Uterus (tissue), 4 donors: ENCODE data around the gene NYAP1. TPM values are rescaled to one million over a fixed set of nuclear protein-coding genes. Genes with fewer than 3 reads are reported as not detected.
"Not testable (repeated sequence)": the region's sequence is repeated elsewhere in the genome, so short reads cannot be mapped to it uniquely, and the experiment has no call there.

ENCODE experiments used
- DNase-seq, 2 donors: peaks; one replicate each; pipeline ENCODE4 v3.0.0-alpha.2; 2019 to 2020
- H3K27ac ChIP-seq, 2 donors: fragments of 200-600 bp; sonication (generic); 1 replicate in 1 of 2; 2 replicates in 1 of 2; pipeline ENCODE4 v1.5.1; 2016 to 2018
- H3K27me3 ChIP-seq, 2 donors: fragments of 200-600 bp; sonication (generic); one replicate each; pipeline ENCODE4 v1.5.1; 2018 to 2019; ENCODE audit warnings: control low read depth in 1 of 2
- H3K36me3 ChIP-seq, 2 donors: fragments of 200-600 bp; sonication (generic); one replicate each; pipeline ENCODE4 v1.5.1; 2019; ENCODE audit warnings: control low read depth in 1 of 2
- H3K4me1 ChIP-seq, 2 donors: fragments of 200-600 bp; sonication (generic); one replicate each; pipeline ENCODE4 v1.5.1; 2018 to 2019; ENCODE audit warnings: control low read depth in 1 of 2
- H3K4me3 ChIP-seq, 2 donors: fragments of 200-600 bp; sonication (generic); 1 replicate in 1 of 2; 2 replicates in 1 of 2; pipeline ENCODE4 v1.5.1; 2018 to 2019; ENCODE audit warnings: mild to moderate bottlenecking in 1 of 2
- H3K9me3 ChIP-seq, 2 donors: fragments of 200-600 bp; sonication (generic); one replicate each; pipeline ENCODE4 v1.5.1; 2019; ENCODE audit warnings: control low read depth in 1 of 2
- POLR2A ChIP-seq, 2 donors: fragments of 450-650 bp; IDR thresholded peaks; one replicate each; pipeline ENCODE4 v1.6.1; 2016; ENCODE audit warnings: antibody characterized with exemption in 2 of 2, mild to moderate bottlenecking in 1 of 2, moderate library complexity in 1 of 2
- intact Hi-C: fragments of 100-400 bp; cut with DNase I; formaldehyde crosslinking; loops from one replicate; pipeline ENCODE4 v1.15.1; 2023; ENCODE audit warnings: low total_unique reads
- total RNA-seq, 4 donors: library from RNA; depleted of rRNA in 3 of 4; stranded (reverse); fragments of >200 nt in 3 of 4; gene quantifications; one replicate each; pipeline versions ENCODE4 v1.1.0 to v1.2.4, GENCODE V29; 2014 to 2023
- TF ChIP-seq, protein P1 (sequence below), 4 experiments: fragments of 200-600 bp in 2 of 4; fragments of 450-650 bp in 2 of 4; sonication (generic) in 2 of 4; IDR thresholded peaks; one replicate each; pipeline ENCODE4 v1.5.1; 2016 to 2019; ENCODE audit warnings: antibody characterized with exemption in 4 of 4, mild to moderate bottlenecking in 2 of 4, moderate library complexity in 1 of 4
- donor health status: DM: yes; HTN: yes; CAD: no.

Gene NYAP1
- total RNA-seq, 4 donors from 2014 or later, result 0.29 to 6.5 (median 2.4) TPM

DNA sequence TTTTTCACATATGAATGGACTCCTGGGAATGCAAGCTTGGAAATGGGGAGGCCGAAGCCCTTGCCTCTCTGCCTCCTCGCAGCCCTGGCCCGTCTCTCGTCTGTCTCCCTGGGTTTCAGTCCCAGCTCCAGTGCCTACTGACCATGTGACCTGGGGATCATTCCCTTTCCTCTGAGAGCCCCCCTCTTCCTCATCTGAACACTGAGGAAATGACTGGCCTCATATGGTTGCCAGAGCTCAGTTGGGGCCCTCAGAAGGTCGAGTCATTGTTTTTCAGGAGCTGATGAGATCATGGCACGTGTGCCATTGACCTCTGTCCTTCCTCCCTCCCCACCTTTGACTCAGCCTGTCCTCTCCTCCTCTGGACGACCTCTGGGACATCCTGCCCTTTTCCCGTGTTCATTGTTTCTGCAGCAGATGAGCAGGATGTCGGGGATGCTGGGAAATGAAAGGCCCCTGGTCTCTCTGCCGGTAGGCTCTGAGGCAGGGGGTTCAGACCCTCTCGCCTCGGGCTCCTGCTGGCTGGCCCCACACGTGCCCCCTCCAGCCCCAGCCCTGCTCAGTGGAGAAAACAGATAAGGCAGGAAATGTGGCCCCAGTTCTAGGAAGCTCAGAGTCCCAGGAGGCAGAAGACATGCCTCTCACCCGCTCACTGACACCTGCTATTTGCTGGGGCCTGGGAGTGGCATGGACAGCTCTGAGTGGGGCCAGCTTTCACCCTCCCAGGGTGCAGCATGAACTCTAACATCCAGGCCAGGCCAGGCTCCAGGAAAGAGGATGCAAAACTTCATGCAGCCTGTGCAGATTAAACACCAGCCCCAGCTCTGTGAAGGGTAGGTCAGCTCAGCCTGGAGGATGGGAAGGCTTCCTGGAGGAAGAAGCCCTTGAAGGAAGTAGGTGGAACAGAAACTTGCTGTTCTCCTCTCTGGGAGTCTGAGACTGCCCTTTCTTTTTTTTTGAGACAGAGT lies 39.1 kb upstream of the NYAP1 start:
- peak overlapping the region; percentile 63 to 75 for H3K27ac ChIP-seq
- no peak for TF ChIP-seq POLR2A (IDR thresholded peaks at IDR 0.05)
- TF ChIP-seq, protein P1, sequence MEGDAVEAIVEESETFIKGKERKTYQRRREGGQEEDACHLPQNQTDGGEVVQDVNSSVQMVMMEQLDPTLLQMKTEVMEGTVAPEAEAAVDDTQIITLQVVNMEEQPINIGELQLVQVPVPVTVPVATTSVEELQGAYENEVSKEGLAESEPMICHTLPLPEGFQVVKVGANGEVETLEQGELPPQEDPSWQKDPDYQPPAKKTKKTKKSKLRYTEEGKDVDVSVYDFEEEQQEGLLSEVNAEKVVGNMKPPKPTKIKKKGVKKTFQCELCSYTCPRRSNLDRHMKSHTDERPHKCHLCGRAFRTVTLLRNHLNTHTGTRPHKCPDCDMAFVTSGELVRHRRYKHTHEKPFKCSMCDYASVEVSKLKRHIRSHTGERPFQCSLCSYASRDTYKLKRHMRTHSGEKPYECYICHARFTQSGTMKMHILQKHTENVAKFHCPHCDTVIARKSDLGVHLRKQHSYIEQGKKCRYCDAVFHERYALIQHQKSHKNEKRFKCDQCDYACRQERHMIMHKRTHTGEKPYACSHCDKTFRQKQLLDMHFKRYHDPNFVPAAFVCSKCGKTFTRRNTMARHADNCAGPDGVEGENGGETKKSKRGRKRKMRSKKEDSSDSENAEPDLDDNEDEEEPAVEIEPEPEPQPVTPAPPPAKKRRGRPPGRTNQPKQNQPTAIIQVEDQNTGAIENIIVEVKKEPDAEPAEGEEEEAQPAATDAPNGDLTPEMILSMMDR (IDR thresholded peaks at IDR 0.05), result no peak
- DNase-seq, result peak in 1 of 2 donors; percentile 59
- no peaks in the 10 kb centered on the region for H3K4me1 ChIP-seq
- H3K36me3 ChIP-seq, result no peaks in the 10 kb centered on the region
- no peaks in the 10 kb centered on the region for H3K9me3 ChIP-seq
- no peaks in the 10 kb centered on the region for H3K27me3 ChIP-seq
- no peak overlapping the region for H3K4me3 ChIP-seq
- intact Hi-C loops, result no loop called here

DNA sequence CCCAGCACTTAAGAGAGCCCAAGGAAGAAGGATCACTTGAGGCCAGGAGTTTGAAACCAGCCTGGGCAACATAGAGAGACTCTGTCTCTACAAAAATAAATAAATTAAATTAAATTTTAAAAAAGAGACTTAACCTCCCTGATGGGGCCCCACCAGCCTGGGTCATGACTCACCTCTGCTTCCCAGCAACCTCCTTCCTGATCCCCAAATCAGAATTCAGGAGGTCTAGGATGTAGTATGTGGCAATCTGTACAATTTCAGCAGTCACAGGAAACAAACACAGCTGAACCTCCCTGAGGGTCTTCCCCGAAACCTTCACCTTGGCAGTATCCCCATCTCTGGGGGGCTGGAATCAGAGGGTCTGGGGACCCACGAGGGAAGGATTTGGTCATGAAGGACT lies 37.7 kb upstream of the NYAP1 start:
- Histone ChIP-seq H3K9me3 (no peaks in the 10 kb centered on the region), H3K27ac (peak overlapping the region in 1 of 2 donors; percentile 75), H3K27me3 (no peaks in the 10 kb centered on the region), H3K36me3 (no peaks in the 10 kb centered on the region), H3K4me1 (no peaks in the 10 kb centered on the region), H3K4me3 (no peak overlapping the region)
- intact Hi-C loops, result no loop called here
- no peak for DNase-seq
- TF ChIP-seq, protein P1 (IDR thresholded peaks at IDR 0.05), result no peak
- TF ChIP-seq POLR2A (IDR thresholded peaks at IDR 0.05), result no peak

DNA sequence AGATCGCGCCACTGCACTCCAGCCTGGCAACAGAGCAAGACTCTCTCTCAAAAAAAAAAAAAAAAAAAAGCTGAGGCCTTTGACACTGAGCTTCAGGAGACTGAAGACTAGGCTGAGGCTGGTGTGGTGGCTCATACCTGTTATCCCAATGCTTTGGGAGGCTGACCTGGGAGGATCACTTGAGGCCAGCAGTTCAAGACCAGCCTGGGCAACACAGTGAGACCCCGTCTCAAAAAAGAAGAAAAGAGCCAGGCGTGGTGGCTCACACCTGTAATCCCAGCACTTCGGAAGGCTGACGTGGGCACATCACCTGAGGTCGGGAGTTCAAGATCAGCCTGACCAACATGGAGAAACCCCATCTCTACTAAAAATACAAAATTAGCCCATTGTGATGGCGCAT lies 36.4 kb upstream of the NYAP1 start:
- DNase-seq, H3K4me3 ChIP-seq, H3K27me3 ChIP-seq, H3K4me1 ChIP-seq, H3K27ac ChIP-seq, H3K36me3 ChIP-seq, intact Hi-C loops, H3K9me3 ChIP-seq: not testable (repeated sequence)

DNA sequence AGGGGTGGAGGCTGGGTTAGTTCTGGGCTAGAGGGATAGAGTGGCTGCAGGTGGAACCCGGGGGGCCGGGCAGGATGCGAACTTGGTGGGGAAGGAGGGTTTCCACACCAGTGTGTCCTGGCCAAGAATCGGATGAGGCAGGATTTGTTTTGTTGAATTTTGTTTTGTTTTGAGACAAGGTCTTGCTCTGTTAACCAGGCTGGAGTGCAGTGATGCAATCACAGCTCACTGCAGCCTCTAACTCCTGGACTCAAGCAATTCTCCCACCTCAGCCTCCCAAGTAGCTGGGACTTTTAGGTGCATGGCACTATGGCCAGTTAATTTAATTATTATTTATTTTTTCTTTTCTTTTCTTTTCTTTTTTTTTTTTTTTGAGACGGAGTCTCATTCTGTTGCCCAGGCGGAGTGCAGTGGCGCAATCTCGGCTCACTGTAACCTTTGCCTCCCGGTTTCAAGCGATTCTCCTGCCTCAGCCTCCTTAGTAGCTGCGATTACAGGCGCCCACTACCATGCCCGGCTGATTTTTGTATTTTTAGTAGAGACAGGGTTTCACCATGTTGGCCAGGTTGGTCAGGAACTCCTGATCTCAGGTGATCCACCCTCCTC lies 34.4 kb upstream of the NYAP1 start:
- no peaks in the 10 kb centered on the region for H3K4me1 ChIP-seq
- peak overlapping the region in 1 of 2 donors; percentile 86 for H3K27ac ChIP-seq

DNA sequence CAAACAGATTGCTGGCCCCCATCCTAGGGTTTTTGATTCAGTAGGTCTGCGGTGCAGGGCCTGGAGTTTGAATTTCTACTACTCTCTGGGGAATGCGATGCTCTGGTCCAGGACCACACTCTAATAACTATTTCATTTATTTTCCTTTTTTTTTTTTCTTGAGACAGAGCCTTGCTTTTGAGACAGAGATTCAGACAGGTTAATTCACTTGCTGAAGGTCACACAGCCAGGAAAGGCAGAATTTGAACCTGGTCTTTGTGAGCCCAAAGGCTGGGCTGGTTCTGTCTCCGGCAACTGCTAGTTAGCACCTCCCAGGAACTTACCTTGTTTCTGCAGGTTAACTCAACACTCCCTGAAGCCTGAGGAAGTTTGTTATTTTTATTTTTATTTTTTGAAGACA lies 31.2 kb upstream of the NYAP1 start:
- H3K4me1 ChIP-seq, result no peaks in the 10 kb centered on the region
- intact Hi-C loops, result no loop called here
- H3K4me3 ChIP-seq, result no peak overlapping the region
- TF ChIP-seq, protein P1 (IDR thresholded peaks at IDR 0.05), result no peak
- no peak for TF ChIP-seq POLR2A (IDR thresholded peaks at IDR 0.05)
- no peak overlapping the region for H3K27ac ChIP-seq
- H3K27me3 ChIP-seq, result no peaks in the 10 kb centered on the region
- DNase-seq, result no peak
- no peaks in the 10 kb centered on the region for H3K9me3 ChIP-seq
- no peaks in the 10 kb centered on the region for H3K36me3 ChIP-seq

More for the DNA sequence above, 34.4 kb upstream of the NYAP1 start:
- no peak for DNase-seq
- Histone ChIP-seq H3K4me3 (no peak overlapping the region), H3K27me3 (no peaks in the 10 kb centered on the region), H3K36me3 (no peaks in the 10 kb centered on the region), H3K9me3 (no peaks in the 10 kb centered on the region)
- intact Hi-C loops, result no loop called here
- TF ChIP-seq POLR2A (IDR thresholded peaks at IDR 0.05), result no peak
- TF ChIP-seq, protein P1 (IDR thresholded peaks at IDR 0.05), result no peak

DNA sequence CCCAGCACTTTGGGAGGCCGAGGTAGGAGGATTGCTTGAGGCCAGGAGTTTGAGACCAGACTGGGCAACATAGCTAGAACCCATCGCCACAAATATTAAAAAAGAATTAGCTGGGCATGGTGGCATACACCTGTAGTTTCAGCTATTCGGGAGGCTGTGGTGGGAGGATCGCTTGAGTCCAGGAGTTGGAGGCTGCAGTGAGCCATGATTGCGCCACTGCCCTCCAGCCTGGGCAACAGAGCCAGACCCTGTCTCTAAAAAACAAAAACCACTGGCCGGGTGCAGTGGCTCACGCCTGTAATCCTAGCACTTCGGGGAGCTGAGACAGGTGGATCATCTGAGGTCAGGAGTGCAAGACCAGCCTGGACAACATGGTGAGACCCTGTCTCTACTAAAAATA lies 29.9 kb upstream of the NYAP1 start:
- H3K4me1 ChIP-seq, H3K27ac ChIP-seq, H3K9me3 ChIP-seq, intact Hi-C loops, H3K36me3 ChIP-seq, H3K4me3 ChIP-seq, H3K27me3 ChIP-seq, DNase-seq: not testable (repeated sequence)
